ENCODE measurements around the gene CLCC1.

DNA sequence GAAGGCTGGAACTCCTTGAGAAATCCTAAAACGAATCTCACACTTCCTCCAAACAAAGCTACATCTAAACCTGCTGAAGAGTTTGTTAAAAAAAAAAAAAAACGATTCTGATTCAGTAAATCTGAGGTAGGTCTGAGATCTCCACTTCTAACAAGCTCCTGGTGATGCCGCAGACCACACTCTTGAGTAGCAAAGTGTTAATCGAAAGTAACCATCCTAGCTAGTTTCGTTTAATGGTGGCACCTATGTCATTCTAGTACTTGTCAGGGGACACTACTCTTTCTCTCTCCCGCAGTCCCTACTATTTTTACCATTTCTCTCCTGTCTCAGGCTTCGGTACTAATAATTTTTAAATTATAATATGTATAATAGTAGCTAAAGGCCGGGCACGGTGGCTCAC is 2.1 kb downstream of the CLCC1 start:
- TF ChIP-seq, protein P1, sequence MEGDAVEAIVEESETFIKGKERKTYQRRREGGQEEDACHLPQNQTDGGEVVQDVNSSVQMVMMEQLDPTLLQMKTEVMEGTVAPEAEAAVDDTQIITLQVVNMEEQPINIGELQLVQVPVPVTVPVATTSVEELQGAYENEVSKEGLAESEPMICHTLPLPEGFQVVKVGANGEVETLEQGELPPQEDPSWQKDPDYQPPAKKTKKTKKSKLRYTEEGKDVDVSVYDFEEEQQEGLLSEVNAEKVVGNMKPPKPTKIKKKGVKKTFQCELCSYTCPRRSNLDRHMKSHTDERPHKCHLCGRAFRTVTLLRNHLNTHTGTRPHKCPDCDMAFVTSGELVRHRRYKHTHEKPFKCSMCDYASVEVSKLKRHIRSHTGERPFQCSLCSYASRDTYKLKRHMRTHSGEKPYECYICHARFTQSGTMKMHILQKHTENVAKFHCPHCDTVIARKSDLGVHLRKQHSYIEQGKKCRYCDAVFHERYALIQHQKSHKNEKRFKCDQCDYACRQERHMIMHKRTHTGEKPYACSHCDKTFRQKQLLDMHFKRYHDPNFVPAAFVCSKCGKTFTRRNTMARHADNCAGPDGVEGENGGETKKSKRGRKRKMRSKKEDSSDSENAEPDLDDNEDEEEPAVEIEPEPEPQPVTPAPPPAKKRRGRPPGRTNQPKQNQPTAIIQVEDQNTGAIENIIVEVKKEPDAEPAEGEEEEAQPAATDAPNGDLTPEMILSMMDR (conservative IDR thresholded peaks at IDR 0.05; ENCODE audit: low read depth in 2 of 2): no peak
- TF ChIP-seq POLR2AphosphoS5 (IDR thresholded peaks at IDR 0.05; ENCODE audit: low read depth) (no peak), ZNF114 (CRISPR knock-in tag; IDR thresholded peaks at IDR 0.05) (no peak), EZH2 (IDR thresholded peaks at IDR 0.05; ENCODE audit: low read depth, unreplicated experiment) (no peak), CREB1 (CRISPR knock-in tag; IDR thresholded peaks at IDR 0.05; ENCODE audit: low read depth) (no peak), EZH2phosphoT487 (IDR thresholded peaks at IDR 0.05; ENCODE audit: unreplicated experiment) (no peak)
- TF ChIP-seq, protein P2, sequence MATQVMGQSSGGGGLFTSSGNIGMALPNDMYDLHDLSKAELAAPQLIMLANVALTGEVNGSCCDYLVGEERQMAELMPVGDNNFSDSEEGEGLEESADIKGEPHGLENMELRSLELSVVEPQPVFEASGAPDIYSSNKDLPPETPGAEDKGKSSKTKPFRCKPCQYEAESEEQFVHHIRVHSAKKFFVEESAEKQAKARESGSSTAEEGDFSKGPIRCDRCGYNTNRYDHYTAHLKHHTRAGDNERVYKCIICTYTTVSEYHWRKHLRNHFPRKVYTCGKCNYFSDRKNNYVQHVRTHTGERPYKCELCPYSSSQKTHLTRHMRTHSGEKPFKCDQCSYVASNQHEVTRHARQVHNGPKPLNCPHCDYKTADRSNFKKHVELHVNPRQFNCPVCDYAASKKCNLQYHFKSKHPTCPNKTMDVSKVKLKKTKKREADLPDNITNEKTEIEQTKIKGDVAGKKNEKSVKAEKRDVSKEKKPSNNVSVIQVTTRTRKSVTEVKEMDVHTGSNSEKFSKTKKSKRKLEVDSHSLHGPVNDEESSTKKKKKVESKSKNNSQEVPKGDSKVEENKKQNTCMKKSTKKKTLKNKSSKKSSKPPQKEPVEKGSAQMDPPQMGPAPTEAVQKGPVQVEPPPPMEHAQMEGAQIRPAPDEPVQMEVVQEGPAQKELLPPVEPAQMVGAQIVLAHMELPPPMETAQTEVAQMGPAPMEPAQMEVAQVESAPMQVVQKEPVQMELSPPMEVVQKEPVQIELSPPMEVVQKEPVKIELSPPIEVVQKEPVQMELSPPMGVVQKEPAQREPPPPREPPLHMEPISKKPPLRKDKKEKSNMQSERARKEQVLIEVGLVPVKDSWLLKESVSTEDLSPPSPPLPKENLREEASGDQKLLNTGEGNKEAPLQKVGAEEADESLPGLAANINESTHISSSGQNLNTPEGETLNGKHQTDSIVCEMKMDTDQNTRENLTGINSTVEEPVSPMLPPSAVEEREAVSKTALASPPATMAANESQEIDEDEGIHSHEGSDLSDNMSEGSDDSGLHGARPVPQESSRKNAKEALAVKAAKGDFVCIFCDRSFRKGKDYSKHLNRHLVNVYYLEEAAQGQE (IDR thresholded peaks at IDR 0.05; ENCODE audit: unreplicated experiment): no peak
- TF ChIP-seq, protein P3, sequence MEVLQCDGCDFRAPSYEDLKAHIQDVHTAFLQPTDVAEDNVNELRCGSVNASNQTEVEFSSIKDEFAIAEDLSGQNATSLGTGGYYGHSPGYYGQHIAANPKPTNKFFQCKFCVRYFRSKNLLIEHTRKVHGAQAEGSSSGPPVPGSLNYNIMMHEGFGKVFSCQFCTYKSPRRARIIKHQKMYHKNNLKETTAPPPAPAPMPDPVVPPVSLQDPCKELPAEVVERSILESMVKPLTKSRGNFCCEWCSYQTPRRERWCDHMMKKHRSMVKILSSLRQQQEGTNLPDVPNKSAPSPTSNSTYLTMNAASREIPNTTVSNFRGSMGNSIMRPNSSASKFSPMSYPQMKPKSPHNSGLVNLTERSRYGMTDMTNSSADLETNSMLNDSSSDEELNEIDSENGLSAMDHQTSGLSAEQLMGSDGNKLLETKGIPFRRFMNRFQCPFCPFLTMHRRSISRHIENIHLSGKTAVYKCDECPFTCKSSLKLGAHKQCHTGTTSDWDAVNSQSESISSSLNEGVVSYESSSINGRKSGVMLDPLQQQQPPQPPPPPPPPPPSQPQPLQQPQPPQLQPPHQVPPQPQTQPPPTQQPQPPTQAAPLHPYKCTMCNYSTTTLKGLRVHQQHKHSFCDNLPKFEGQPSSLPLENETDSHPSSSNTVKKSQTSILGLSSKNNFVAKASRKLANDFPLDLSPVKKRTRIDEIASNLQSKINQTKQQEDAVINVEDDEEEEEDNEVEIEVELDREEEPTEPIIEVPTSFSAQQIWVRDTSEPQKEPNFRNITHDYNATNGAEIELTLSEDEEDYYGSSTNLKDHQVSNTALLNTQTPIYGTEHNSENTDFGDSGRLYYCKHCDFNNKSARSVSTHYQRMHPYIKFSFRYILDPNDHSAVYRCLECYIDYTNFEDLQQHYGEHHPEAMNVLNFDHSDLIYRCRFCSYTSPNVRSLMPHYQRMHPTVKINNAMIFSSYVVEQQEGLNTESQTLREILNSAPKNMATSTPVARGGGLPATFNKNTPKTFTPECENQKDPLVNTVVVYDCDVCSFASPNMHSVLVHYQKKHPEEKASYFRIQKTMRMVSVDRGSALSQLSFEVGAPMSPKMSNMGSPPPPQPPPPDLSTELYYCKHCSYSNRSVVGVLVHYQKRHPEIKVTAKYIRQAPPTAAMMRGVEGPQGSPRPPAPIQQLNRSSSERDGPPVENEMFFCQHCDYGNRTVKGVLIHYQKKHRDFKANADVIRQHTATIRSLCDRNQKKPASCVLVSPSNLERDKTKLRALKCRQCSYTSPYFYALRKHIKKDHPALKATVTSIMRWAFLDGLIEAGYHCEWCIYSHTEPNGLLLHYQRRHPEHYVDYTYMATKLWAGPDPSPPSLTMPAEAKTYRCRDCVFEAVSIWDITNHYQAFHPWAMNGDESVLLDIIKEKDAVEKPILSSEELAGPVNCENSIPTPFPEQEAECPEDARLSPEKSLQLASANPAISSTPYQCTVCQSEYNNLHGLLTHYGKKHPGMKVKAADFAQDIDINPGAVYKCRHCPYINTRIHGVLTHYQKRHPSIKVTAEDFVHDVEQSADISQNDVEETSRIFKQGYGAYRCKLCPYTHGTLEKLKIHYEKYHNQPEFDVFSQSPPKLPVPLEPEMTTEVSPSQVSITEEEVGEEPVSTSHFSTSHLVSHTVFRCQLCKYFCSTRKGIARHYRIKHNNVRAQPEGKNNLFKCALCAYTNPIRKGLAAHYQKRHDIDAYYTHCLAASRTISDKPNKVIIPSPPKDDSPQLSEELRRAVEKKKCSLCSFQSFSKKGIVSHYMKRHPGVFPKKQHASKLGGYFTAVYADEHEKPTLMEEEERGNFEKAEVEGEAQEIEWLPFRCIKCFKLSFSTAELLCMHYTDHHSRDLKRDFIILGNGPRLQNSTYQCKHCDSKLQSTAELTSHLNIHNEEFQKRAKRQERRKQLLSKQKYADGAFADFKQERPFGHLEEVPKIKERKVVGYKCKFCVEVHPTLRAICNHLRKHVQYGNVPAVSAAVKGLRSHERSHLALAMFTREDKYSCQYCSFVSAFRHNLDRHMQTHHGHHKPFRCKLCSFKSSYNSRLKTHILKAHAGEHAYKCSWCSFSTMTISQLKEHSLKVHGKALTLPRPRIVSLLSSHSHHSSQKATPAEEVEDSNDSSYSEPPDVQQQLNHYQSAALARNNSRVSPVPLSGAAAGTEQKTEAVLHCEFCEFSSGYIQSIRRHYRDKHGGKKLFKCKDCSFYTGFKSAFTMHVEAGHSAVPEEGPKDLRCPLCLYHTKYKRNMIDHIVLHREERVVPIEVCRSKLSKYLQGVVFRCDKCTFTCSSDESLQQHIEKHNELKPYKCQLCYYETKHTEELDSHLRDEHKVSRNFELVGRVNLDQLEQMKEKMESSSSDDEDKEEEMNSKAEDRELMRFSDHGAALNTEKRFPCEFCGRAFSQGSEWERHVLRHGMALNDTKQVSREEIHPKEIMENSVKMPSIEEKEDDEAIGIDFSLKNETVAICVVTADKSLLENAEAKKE (CRISPR knock-in tag; IDR thresholded peaks at IDR 0.05): no peak

Measured in GM23338 (cell line).